Small intestine (tissue), 7 donors: Measurements from ENCODE around the gene TMEM131. TPM values are rescaled to one million over a fixed set of nuclear protein-coding genes. Genes with fewer than 3 reads are reported as not detected.

Source experiments
- DNase-seq, 2 donors: peaks; one replicate each; pipeline versions ENCODE4 v3.0.0 to v3.0.0-alpha.2; 2013
- FAIRE-seq: peaks from 2 replicates; lab custom pipeline; 2012; peaks lifted over from hg19 to GRCh38; lab: Jason Lieb, UNC
- H3K27ac ChIP-seq, 3 donors: one replicate each; pipeline ENCODE4 v1.5.1; 2013; ENCODE audit warnings: low read length in 2 of 3, mild to moderate bottlenecking in 2 of 3, control low read depth in 1 of 3, inconsistent platforms in 1 of 3, low read depth in 1 of 3, moderate library complexity in 1 of 3
- H3K27me3 ChIP-seq, 3 donors: one replicate each; pipeline ENCODE4 v1.6.1; 2013; ENCODE audit warnings: low read length in 3 of 3, inconsistent platforms in 1 of 3; ENCODE audit not compliant: control insufficient read depth in 3 of 3, insufficient read depth in 3 of 3
- H3K36me3 ChIP-seq, 3 donors: one replicate each; pipeline ENCODE4 v1.6.1; 2013; ENCODE audit warnings: low read length in 3 of 3, inconsistent platforms in 1 of 3, low read depth in 1 of 3, mild to moderate bottlenecking in 1 of 3, moderate library complexity in 1 of 3; ENCODE audit not compliant: control insufficient read depth in 3 of 3, insufficient read depth in 2 of 3
- H3K4me1 ChIP-seq, 3 donors: one replicate each; pipeline ENCODE4 v1.6.1; 2013; ENCODE audit warnings: low read length in 2 of 3, inconsistent platforms in 1 of 3, low read depth in 1 of 3, mild to moderate bottlenecking in 1 of 3, moderate library complexity in 1 of 3; ENCODE audit not compliant: control insufficient read depth in 3 of 3, insufficient read depth in 2 of 3
- H3K4me3 ChIP-seq, 3 donors: one replicate each; pipeline ENCODE4 v1.5.1; 2013; ENCODE audit warnings: low read length in 3 of 3, control low read depth in 1 of 3, inconsistent platforms in 1 of 3, low read depth in 1 of 3, mild to moderate bottlenecking in 1 of 3, moderate library complexity in 1 of 3
- H3K9me3 ChIP-seq, 2 donors: one replicate each; pipeline ENCODE4 v1.6.1; 2013; ENCODE audit warnings: low read depth in 1 of 2, low read length in 1 of 2; ENCODE audit not compliant: control insufficient read depth in 2 of 2, insufficient read depth in 1 of 2
- WGBS, 3 donors: extraction: QIAGEN DNeasy Blood & Tissue Kit; methylation state at CpG; one replicate each; pipeline ENCODE4 v1.1.7; 2013; 5-methylcytosine and 5-hydroxymethylcytosine counted together
- polyA plus RNA-seq, 4 donors: library from polyadenylated mRNA; stranded (reverse) in 3 of 4; unstranded in 1 of 4; fragments of 200-250 nt in 3 of 4; fragments of 120-200 nt in 1 of 4; gene quantifications; one replicate each; pipeline versions ENCODE4 v1.2.1 to v1.2.3, GENCODE V29; 2013
- donor health status: healthy with polysubstance abuse.
- donor health status: control.
- donor health status: control.
- donor health status: Bipolar disorder and iron deficiency.
- donor health status: healthy.

The TMEM131 gene
- polyA plus RNA-seq, 4 donors = 6.5 to 47.7 (median 13.8) TPM

DNA sequence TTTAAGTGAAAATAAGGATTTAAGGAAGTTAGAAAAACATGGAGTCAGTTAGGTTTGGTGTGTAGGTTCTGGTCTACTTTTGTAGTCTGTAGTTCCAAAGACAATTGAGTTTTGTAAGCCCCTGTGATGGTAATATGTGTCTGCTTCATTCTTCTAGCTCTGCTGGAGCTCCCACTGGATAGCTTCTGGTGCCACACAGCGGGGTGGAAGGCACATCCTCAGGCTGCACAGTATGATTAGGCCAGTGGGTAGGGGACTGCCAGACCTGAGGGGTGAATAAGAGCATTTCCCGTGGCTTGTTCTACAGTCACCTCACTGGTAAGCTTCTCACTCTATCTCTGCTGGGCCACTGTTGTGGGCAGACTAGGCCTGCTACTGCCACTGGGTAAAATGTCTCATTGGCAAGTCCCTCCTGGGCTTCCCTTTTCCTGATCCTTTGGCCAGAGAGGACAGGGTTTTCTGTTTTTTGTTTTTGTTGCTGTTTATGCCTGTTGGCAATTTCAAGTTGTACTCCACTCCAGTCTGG lies 44.5 kb downstream of the TMEM131 start:
- 88 to 100% (median 90%) methylated on average over 2 of the region's 2 CpGs for WGBS, 3 donors
- Histone ChIP-seq H3K27ac (no peak overlapping the region), H3K36me3 (peaks cover 0 to 2% (median 0%) of the 10 kb centered on the region in 3 donors), H3K4me3 (no peak overlapping the region), H3K4me1 (peaks cover 0 to 7% (median 0%) of the 10 kb centered on the region in 3 donors), H3K27me3 (no peaks in the 10 kb centered on the region), H3K9me3 (no peaks in the 10 kb centered on the region)
- FAIRE-seq = no peak
- DNase-seq = no peak

DNA sequence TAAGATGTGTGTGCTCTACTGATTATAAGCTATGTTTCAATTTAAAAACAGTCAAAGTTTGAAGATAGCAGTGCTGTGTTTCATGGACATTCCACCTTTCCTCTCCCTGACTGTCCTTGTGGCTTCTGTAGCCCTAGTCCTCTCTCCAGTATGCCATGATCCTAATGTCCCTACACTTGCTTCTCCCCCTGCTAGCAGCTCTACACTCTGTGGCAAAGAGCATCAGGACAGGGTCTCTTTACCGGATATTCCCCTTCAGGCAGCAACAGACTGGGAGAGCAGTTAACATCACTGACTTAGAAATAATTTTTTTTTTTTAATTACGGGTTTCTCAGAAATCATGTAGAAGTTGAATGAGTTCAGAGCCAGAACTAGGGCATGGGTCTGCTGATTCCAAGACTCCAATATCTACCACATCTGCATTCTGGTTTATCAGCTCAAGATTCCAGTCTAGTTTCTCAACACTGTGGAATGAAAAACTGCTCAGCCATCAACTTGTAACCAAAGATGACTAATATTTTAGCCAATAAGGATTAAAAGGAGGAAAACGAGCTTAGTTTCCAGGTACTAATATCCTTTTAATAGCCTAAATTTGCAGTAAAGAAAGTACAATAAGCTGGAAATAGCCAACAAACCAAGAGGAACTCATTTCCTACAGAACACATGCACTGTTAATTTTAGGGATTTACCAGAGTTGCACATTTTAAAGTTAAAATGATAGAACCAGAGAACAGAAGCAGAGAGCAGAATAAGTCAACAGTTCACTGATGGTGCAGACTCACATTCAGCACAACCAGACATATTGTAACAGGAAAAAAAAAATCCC lies 45.2 kb downstream of the TMEM131 start:
- no peak for FAIRE-seq
- Histone ChIP-seq H3K27ac (no peak overlapping the region), H3K36me3 (peaks cover 0 to 2% (median 0%) of the 10 kb centered on the region in 3 donors), H3K4me1 (peaks cover 1 to 9% (median 3%) of the 10 kb centered on the region in 3 donors), H3K4me3 (no peak overlapping the region), H3K27me3 (no peaks in the 10 kb centered on the region), H3K9me3 (no peaks in the 10 kb centered on the region)
- no peak for DNase-seq
- WGBS, 3 donors = 80 to 89% (median 88%) methylated on average over 3 of the region's 3 CpGs

DNA sequence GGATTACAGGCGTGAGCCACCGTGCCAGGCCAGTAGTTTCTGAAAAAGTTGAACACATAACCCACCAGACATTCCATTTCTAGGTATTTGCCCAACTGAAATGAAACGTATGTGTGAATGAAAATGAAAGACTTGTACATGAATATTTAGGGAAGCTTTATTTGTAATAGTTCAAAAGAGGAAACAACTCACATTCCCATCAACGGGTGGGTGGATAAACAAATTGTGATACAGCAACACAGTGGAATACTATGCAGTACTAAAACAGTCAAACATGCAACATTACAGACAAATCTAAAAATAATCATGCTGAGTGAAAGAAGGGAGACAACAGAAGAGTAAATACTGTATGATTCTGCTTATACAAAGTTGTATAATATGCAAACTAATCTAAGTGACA lies 46.8 kb downstream of the TMEM131 start:
- DNase-seq = no peak
- no peaks in the 10 kb centered on the region for H3K9me3 ChIP-seq
- H3K27me3 ChIP-seq = no peaks in the 10 kb centered on the region
- no peak overlapping the region for H3K4me3 ChIP-seq
- no peak for FAIRE-seq
- no peak overlapping the region for H3K27ac ChIP-seq
- H3K36me3 ChIP-seq = peaks cover 0 to 2% (median 0%) of the 10 kb centered on the region in 3 donors
- H3K4me1 ChIP-seq = peaks cover 1 to 11% (median 3%) of the 10 kb centered on the region in 3 donors
- WGBS, 3 donors = 69 to 88% (median 81%) methylated on average over 4 of the region's 4 CpGs

DNA sequence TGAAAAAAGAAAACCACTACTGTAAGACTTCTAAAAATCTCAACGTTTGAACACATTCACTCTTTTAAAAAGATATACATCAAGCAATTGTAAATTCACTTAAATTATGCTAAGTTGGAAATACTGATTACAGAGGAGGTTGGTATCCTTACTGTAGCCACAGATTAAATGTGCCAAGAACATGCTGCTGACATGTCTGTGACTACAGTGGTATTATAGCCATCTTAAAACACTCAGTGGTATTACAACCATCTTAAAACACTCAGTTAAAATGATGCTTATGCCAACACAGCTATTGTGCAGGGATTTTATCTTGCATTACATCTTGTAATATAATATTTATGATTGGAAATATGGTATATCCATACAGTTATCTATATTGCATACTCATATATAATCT lies 50.0 kb downstream of the TMEM131 start:
- H3K27ac ChIP-seq = no peak overlapping the region
- DNase-seq (no peak), FAIRE-seq (no peak)
- 14 to 29% (median 23%) methylated on average over 1 of the region's 1 CpG for WGBS, 3 donors
- H3K4me1 ChIP-seq = peaks cover 1 to 11% (median 3%) of the 10 kb centered on the region in 3 donors
- no peak overlapping the region for H3K4me3 ChIP-seq
- H3K36me3 ChIP-seq = no peaks in the 10 kb centered on the region
- no peaks in the 10 kb centered on the region for H3K27me3 ChIP-seq
- no peaks in the 10 kb centered on the region for H3K9me3 ChIP-seq

DNA sequence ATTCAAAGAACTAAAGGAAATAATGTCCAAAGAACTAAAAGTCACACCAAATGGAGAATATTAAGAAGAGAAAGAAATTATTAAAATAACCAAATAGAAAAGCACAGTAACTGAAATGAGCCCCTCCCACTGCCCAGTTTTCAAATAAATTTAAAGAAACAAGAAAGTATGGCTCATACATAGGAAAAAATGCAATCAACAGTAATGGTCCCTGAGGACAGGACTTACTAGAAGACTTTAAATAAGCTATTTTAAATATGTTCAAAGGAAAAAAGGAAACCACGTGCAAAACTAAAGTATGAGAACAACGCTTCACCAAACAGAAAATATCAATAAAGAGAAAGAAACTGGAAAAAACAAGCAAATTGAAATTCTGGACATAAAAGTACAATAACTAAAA lies 58.9 kb downstream of the TMEM131 start:
- peaks cover 0 to 11% (median 10%) of the 10 kb centered on the region in 3 donors for H3K4me1 ChIP-seq
- no peak for DNase-seq
- no peak overlapping the region for H3K27ac ChIP-seq
- H3K9me3 ChIP-seq = no peaks in the 10 kb centered on the region
- H3K36me3 ChIP-seq = no peaks in the 10 kb centered on the region
- FAIRE-seq = no peak
- H3K27me3 ChIP-seq = no peaks in the 10 kb centered on the region
- 65 to 88% (median 84%) methylated on average over 2 of the region's 2 CpGs for WGBS, 3 donors
- H3K4me3 ChIP-seq = no peak overlapping the region

DNA sequence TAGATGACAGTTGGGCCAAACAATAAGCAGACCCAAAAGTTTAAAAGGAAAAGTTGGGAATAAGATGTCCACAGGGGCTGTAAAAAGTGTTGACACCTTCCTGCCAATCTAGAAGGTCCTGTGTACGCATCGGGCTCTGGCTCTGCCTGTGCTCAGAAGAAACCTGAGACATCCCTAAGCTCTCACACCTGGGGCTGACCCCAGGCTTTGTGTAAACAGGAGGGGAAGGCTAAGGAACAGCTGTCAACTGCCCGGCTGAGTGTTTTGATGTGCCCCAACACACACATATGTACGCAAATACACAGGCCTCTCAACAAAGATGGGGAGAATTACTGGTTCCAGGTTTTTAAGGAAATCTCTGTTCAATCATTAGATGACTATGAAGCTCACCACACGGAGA lies 59.5 kb downstream of the TMEM131 start:
- WGBS, 3 donors = 29 to 49% (median 32%) methylated on average over 5 of the region's 5 CpGs
- peak overlapping the region in 1 of 3 donors; percentile 6 for H3K27ac ChIP-seq
- no peaks in the 10 kb centered on the region for H3K36me3 ChIP-seq
- H3K9me3 ChIP-seq = no peaks in the 10 kb centered on the region
- no peak overlapping the region for H3K4me3 ChIP-seq
- no peaks in the 10 kb centered on the region for H3K27me3 ChIP-seq
- FAIRE-seq = no peak
- H3K4me1 ChIP-seq = peaks cover 1 to 16% (median 14%) of the 10 kb centered on the region in 3 donors
- peak; percentile 27 for DNase-seq

DNA sequence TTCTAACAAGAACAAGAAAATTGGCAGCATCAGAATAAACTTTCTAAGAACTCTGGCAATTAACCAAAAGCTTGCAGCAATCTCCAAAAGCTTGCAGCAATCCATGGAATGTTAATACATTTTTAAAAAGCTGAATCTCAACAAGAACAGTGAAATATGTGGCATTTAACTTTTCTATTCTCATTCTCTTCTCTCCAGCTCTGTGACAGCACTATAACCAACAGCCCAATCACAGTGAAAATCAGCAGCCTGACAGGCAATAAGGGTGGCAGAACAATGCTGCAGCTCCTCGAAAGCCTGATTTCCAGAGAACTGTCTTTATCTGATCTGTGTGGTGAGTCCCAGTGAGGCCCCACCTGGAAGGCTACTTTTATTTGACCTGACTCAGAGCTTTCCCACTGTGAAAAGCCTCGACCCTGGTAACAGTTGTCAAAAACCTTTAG lies 60.0 kb downstream of the TMEM131 start:
- H3K9me3 ChIP-seq = no peaks in the 10 kb centered on the region
- WGBS, 3 donors = 9 to 11% (median 10%) methylated on average over 2 of the region's 2 CpGs
- FAIRE-seq (no peak), DNase-seq (peak; percentile 8 to 29)
- no peaks in the 10 kb centered on the region for H3K27me3 ChIP-seq
- H3K27ac ChIP-seq = peak overlapping the region in 1 of 3 donors; percentile 6
- H3K36me3 ChIP-seq = no peaks in the 10 kb centered on the region
- peaks cover 1 to 16% (median 14%) of the 10 kb centered on the region in 3 donors for H3K4me1 ChIP-seq
- H3K4me3 ChIP-seq = no peak overlapping the region

DNA sequence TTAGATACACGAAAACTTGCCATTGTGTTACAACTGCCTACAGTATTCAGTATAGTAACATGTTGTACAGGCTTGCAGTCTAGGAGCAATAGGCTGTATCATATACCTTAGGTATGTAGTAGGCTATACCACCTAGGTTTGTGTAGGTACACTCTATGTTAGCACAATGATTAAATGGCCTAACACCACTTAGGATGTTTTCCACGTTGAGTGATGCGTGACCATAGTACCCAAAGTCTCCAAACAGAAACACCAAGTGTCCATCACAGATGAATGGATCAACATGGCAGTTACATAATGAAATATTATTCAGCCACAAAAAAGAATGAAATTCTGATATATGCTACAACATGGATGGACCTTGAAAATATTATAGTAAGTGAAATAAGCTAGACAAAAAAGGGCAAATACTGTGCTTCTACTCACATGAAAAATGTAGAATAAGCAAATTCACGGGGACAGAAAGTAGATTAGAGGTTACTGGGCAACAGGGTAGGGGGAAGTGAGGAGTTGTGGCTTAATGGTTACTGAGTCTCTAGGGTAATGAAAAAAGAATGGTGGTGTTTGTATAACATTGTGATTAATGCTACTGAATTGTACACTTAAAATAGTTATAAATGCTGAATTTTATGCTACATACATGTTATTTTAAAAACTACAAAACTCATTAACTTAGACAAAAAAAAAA lies 62.6 kb downstream of the TMEM131 start:
- Histone ChIP-seq H3K27me3 (no peaks in the 10 kb centered on the region), H3K4me1 (peaks cover 1 to 20% (median 16%) of the 10 kb centered on the region in 3 donors), H3K4me3 (no peak overlapping the region), H3K36me3 (no peaks in the 10 kb centered on the region), H3K9me3 (no peaks in the 10 kb centered on the region), H3K27ac (no peak overlapping the region)
- 83 to 90% (median 88%) methylated on average over 4 of the region's 4 CpGs for WGBS, 3 donors
- DNase-seq = no peak
- FAIRE-seq = no peak
